HCT116 (cell line): ENCODE results near the gene PAX7. TPM values are rescaled to one million over a fixed set of nuclear protein-coding genes. Genes with fewer than 3 reads are reported as not detected.

Source experiments
- ATAC-seq: fragments of 200-7000 bp; cut with Tn5 transposase; 2 replicates; pipeline ENCODE4 v1.9.1; 2020; ENCODE audit warnings: mild to moderate bottlenecking, moderate library complexity
- BruUV-seq: library from RNA; stranded (reverse); fragments of 400-500 nt; replicated peaks from 2 replicates; lab custom pipeline; 2021; lab: Mats Ljungman, UMichigan
- CTCF ChIA-PET: fragments of 300-600 bp; sonication (Branson Sonifier 250); formaldehyde crosslinking; loops from one replicate; lab custom pipeline; 2021; ENCODE audit warnings: antibody characterized with exemption; lab: Charles Lee
- POLR2A ChIA-PET: fragments of 300-600, 350-600 bp; sonication (Branson Sonifier 250); formaldehyde crosslinking; loops from one replicate; lab custom pipeline; 2021; ENCODE audit warnings: antibody characterized with exemption; lab: Charles Lee
- RAD21 ChIA-PET, 2 experiments: fragments of 300-600 bp; sonication (Branson Sonifier 250); formaldehyde crosslinking; loops; one replicate each; lab custom pipeline; 2023; ENCODE audit warnings: low total read pairs in 2 of 2; ENCODE audit not compliant: uncharacterized antibody in 2 of 2, unreplicated experiment in 2 of 2, low non-redundant PET in 1 of 2; lab: Charles Lee
- DNase-seq: peaks from one replicate; pipeline ENCODE4 v3.0.0-alpha.2; 2010; ENCODE audit warnings: low read depth, low spot score
- H2AFZ ChIP-seq: fragments of 200-600 bp; shearing (Covaris generic), sonication (generic); 2 replicates; pipeline ENCODE4 v1.6.1; 2017; ENCODE audit warnings: low read depth, mixed run types, mixed read lengths, antibody characterized with exemption, low read length; ENCODE audit not compliant: poor library complexity, severe bottlenecking
- H3K27ac ChIP-seq: 2 replicates; pipeline ENCODE4 v1.5.1; 2012; ENCODE audit warnings: low read depth, low read length
- H3K27me3 ChIP-seq: fragments of 200-600 bp; sonication (generic); 2 replicates; pipeline ENCODE4 v1.6.1; 2016; ENCODE audit warnings: mixed run types, low read length, mixed read lengths; ENCODE audit not compliant: insufficient read depth
- H3K36me3 ChIP-seq, 2 experiments: fragments of 200-500 bp in 1 of 2; fragments of 200-600 bp in 1 of 2; sonication (Bioruptor generic) in 1 of 2; sonication (generic) in 1 of 2; 2 replicates each; pipeline versions ENCODE4 v1.5.1 to v1.6.1; 2014 to 2016; ENCODE audit warnings: low read length in 2 of 2, inconsistent platforms in 1 of 2, mixed read lengths in 1 of 2, mixed run types in 1 of 2; ENCODE audit not compliant: insufficient read depth in 2 of 2, control insufficient read depth in 1 of 2
- H3K4me1 ChIP-seq, 2 experiments: fragments of 200-600 bp in 1 of 2; sonication (generic) in 1 of 2; 2 replicates each; pipeline versions ENCODE4 v1.5.1 to v1.6.1; 2012 to 2017; ENCODE audit warnings: low read length in 2 of 2, inconsistent platforms in 1 of 2, mild to moderate bottlenecking in 1 of 2, mixed read lengths in 1 of 2, mixed run types in 1 of 2, moderate library complexity in 1 of 2; ENCODE audit not compliant: insufficient read depth in 2 of 2, control insufficient read depth in 1 of 2
- H3K4me2 ChIP-seq: fragments of 200-600 bp; sonication (generic); 2 replicates; pipeline ENCODE4 v1.6.1; 2017; ENCODE audit warnings: mixed run types, low read length, mixed read lengths
- H3K4me3 ChIP-seq, 2 experiments: fragments of 200-600 bp in 1 of 2; sonication (generic) in 1 of 2; replicated peaks in 1 of 2; 2 replicates each; pipeline ENCODE4 v1.5.1; 2011 to 2016; ENCODE audit warnings: low read length in 2 of 2, control low read depth in 1 of 2, low read depth in 1 of 2, mild to moderate bottlenecking in 1 of 2, mixed read lengths in 1 of 2, mixed run types in 1 of 2
- H3K79me2 ChIP-seq: fragments of 200-600 bp; sonication (generic); 2 replicates; pipeline ENCODE4 v1.6.1; 2017; ENCODE audit warnings: mild to moderate bottlenecking, mixed run types, low read length, moderate library complexity, mixed read lengths; ENCODE audit not compliant: insufficient read depth
- H3K9ac ChIP-seq: fragments of 200-600 bp; sonication (generic); 2 replicates; pipeline ENCODE4 v1.6.1; 2016; ENCODE audit warnings: low read length, mixed read lengths
- H3K9me2 ChIP-seq: fragments of 200-600 bp; sonication (generic), shearing (Covaris generic); 2 replicates; pipeline ENCODE4 v1.6.1; 2017; ENCODE audit warnings: mixed run types, mild to moderate bottlenecking, moderate library complexity; ENCODE audit not compliant: insufficient read depth
- H3K9me3 ChIP-seq, 2 experiments: fragments of 200-500 bp in 1 of 2; fragments of 200-600 bp in 1 of 2; sonication (Bioruptor generic) in 1 of 2; sonication (generic) in 1 of 2; 2 replicates each; pipeline ENCODE4 v1.6.1; 2014 to 2017; ENCODE audit warnings: low read length in 2 of 2, mixed read lengths in 2 of 2, inconsistent platforms in 1 of 2, low read depth in 1 of 2, mild to moderate bottlenecking in 1 of 2, mixed run types in 1 of 2, moderate library complexity in 1 of 2; ENCODE audit not compliant: control insufficient read depth in 1 of 2, insufficient read depth in 1 of 2
- H4K20me1 ChIP-seq: fragments of 200-600 bp; sonication (generic), shearing (Covaris generic); 2 replicates; pipeline ENCODE4 v1.6.1; 2017; ENCODE audit warnings: mixed run types, mild to moderate bottlenecking, moderate library complexity; ENCODE audit not compliant: insufficient read depth
- CBX3 ChIP-seq: IDR thresholded peaks from 2 replicates; pipeline ENCODE4 v1.6.1; 2012; ENCODE audit warnings: low read depth
- CEBPB ChIP-seq: IDR thresholded peaks from 2 replicates; pipeline ENCODE4 v1.6.1; 2012; ENCODE audit warnings: low read depth
- FOSL1 ChIP-seq: IDR thresholded peaks from 2 replicates; pipeline ENCODE4 v1.6.1; 2012; ENCODE audit warnings: low read depth
- JUND ChIP-seq: IDR thresholded peaks from 2 replicates; pipeline ENCODE4 v1.6.1; 2012
- POLR2A ChIP-seq: IDR thresholded peaks from 2 replicates; pipeline ENCODE4 v1.7.0; 2011; ENCODE audit warnings: borderline replicate concordance; ENCODE audit not compliant: insufficient read depth, insufficient read length; ENCODE audit errors: extremely low read depth
- POLR2AphosphoS5 ChIP-seq: IDR thresholded peaks from 2 replicates; pipeline ENCODE4 v1.6.1; 2011; ENCODE audit warnings: mild to moderate bottlenecking, low read depth, low read length, moderate library complexity
- SP1 ChIP-seq: IDR thresholded peaks from 2 replicates; pipeline ENCODE4 v1.6.1; 2012; ENCODE audit warnings: low read depth
- SRF ChIP-seq: IDR thresholded peaks from 2 replicates; pipeline ENCODE4 v1.6.1; 2012; ENCODE audit warnings: low read depth
- TCF7L2 ChIP-seq: IDR thresholded peaks from 2 replicates; pipeline ENCODE4 v1.7.0; 2011; ENCODE audit warnings: borderline replicate concordance, inconsistent platforms; ENCODE audit not compliant: insufficient read depth, insufficient read length; ENCODE audit errors: extremely low read depth
- YY1 ChIP-seq: IDR thresholded peaks from 2 replicates; pipeline ENCODE4 v1.6.1; 2011; ENCODE audit warnings: low read length, low read depth, moderate library complexity, mild to moderate bottlenecking; ENCODE audit not compliant: insufficient replicate concordance; ENCODE audit errors: extremely low read depth
- ZBTB33 ChIP-seq: IDR thresholded peaks from 2 replicates; pipeline ENCODE4 v1.6.1; 2011; ENCODE audit warnings: mild to moderate bottlenecking, low read length, moderate library complexity; ENCODE audit not compliant: insufficient replicate concordance; ENCODE audit errors: extremely low read depth
- ZFX ChIP-seq: fragments of 450-650 bp; IDR thresholded peaks from 2 replicates; pipeline ENCODE4 v1.6.1; 2017
- intact Hi-C: fragments of 100-400 bp; cut with micrococcal nuclease; formaldehyde crosslinking; loops from 2 replicates; pipeline ENCODE4 v1.10.0; 2022
- total RNA-seq: library from RNA; stranded (reverse); gene quantifications from one replicate; pipeline ENCODE4 v1.2.1, GENCODE V29; 2021; ENCODE audit not compliant: unreplicated experiment
- TF ChIP-seq, protein P1 (sequence below): IDR thresholded peaks from 2 replicates; pipeline ENCODE4 v1.6.1; 2012; ENCODE audit warnings: low read depth
- TF ChIP-seq, protein P2 (sequence below): IDR thresholded peaks from 2 replicates; pipeline ENCODE4 v1.6.1; 2012
- TF ChIP-seq, protein P3 (sequence below): IDR thresholded peaks from 2 replicates; pipeline ENCODE4 v1.6.1; 2012

PAX7 gene
- total RNA-seq, 1 experiment from 2014 or later = not detected

- Histone ChIP-seq H2AFZ (no peak overlapping the region), H3K27ac (no peak overlapping the region), H3K27me3 (0 out of 2 replicates have a peak, but pooled peaks cover 5% of the 10 kb centered on the region), H3K36me3 (no peaks in the 10 kb centered on the region), H3K9ac (no peak overlapping the region), H4K20me1 (no peaks in the 10 kb centered on the region), H3K4me3 (no peak overlapping the region), H3K79me2 (no peaks in the 10 kb centered on the region), H3K4me1 (no peaks in the 10 kb centered on the region), H3K9me2 (no peaks in the 10 kb centered on the region), H3K9me3 (no peaks in the 10 kb centered on the region), H3K4me2 (no peak overlapping the region)
- DNase-seq = no peak
- intact Hi-C loops = no loop called here
- TF ChIP-seq POLR2A = no peak
- TF ChIP-seq, protein P1, sequence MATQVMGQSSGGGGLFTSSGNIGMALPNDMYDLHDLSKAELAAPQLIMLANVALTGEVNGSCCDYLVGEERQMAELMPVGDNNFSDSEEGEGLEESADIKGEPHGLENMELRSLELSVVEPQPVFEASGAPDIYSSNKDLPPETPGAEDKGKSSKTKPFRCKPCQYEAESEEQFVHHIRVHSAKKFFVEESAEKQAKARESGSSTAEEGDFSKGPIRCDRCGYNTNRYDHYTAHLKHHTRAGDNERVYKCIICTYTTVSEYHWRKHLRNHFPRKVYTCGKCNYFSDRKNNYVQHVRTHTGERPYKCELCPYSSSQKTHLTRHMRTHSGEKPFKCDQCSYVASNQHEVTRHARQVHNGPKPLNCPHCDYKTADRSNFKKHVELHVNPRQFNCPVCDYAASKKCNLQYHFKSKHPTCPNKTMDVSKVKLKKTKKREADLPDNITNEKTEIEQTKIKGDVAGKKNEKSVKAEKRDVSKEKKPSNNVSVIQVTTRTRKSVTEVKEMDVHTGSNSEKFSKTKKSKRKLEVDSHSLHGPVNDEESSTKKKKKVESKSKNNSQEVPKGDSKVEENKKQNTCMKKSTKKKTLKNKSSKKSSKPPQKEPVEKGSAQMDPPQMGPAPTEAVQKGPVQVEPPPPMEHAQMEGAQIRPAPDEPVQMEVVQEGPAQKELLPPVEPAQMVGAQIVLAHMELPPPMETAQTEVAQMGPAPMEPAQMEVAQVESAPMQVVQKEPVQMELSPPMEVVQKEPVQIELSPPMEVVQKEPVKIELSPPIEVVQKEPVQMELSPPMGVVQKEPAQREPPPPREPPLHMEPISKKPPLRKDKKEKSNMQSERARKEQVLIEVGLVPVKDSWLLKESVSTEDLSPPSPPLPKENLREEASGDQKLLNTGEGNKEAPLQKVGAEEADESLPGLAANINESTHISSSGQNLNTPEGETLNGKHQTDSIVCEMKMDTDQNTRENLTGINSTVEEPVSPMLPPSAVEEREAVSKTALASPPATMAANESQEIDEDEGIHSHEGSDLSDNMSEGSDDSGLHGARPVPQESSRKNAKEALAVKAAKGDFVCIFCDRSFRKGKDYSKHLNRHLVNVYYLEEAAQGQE = no peak; the same call in none of the 2 replicates
- no peak for TF ChIP-seq TCF7L2
- TF ChIP-seq JUND = no peak
- TF ChIP-seq CBX3 = no peak
- POLR2A ChIA-PET = no interaction called here
- no TSS peak for BruUV-seq
- CTCF ChIA-PET = no interaction called here
- ATAC-seq = no peak
- RAD21 ChIA-PET = no interaction called here
Observed at GRCh38 chr1:18653367-18653766, 22.7 kb downstream of the PAX7 start.

DNA sequence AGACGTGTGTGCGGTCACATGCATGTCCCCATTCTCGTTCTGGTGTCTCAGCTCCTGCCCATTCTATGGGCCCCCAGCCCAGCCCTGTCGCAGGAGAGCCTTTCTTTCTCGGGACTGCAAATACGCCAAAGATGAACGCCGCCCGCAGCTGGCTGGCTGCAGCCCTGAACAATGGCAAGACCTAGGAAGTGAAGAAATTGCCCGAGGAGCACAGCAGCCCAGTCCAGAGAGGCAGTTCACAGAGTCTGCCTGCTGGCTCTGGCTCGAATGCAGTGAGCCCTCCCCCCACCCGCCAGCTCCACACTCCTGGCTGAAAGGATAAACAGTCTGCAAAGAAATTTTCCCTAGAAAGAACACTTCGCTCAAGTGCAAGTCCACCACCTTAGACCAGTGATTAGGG, 23.3 kb downstream of the PAX7 start:
- no peaks in the 10 kb centered on the region for H3K79me2 ChIP-seq
- ChIA-PET POLR2A (no interaction called here), RAD21 (no interaction called here), CTCF (no interaction called here)
- H3K9me2 ChIP-seq = no peaks in the 10 kb centered on the region
- H3K9me3 ChIP-seq = no peaks in the 10 kb centered on the region
- H3K9ac ChIP-seq = no peak overlapping the region
- no peaks in the 10 kb centered on the region for H3K36me3 ChIP-seq
- no peak overlapping the region for H3K4me3 ChIP-seq
- no peak overlapping the region for H2AFZ ChIP-seq
- H3K27me3 ChIP-seq = peaks cover 5% of the 10 kb centered on the region; the same call in 1 of the 2 replicates
- no TSS peak for BruUV-seq
- H3K4me2 ChIP-seq = no peak overlapping the region
- H4K20me1 ChIP-seq = no peaks in the 10 kb centered on the region
- ATAC-seq (no peak), DNase-seq (no peak)
- H3K4me1 ChIP-seq = no peaks in the 10 kb centered on the region
- no peak overlapping the region for H3K27ac ChIP-seq
- intact Hi-C loops = no loop called here
- no peak for TF ChIP-seq ZBTB33
- no peak for TF ChIP-seq ZFX
- no peak for TF ChIP-seq CBX3
- TF ChIP-seq SP1 = no peak
- no peak for TF ChIP-seq CEBPB
- no peak for TF ChIP-seq YY1
- no peak for TF ChIP-seq SRF
- no peak for TF ChIP-seq POLR2AphosphoS5
- TF ChIP-seq, protein P2, sequence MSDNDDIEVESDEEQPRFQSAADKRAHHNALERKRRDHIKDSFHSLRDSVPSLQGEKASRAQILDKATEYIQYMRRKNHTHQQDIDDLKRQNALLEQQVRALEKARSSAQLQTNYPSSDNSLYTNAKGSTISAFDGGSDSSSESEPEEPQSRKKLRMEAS = no peak
- no peak for TF ChIP-seq JUND
- TF ChIP-seq, protein P3, sequence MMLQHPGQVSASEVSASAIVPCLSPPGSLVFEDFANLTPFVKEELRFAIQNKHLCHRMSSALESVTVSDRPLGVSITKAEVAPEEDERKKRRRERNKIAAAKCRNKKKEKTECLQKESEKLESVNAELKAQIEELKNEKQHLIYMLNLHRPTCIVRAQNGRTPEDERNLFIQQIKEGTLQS = no peak
- no peak for TF ChIP-seq POLR2A
- TF ChIP-seq FOSL1 = no peak
